Fibroblast of pulmonary artery (primary cell): Measurements from ENCODE around the gene CACNG4.

Source experiments
- DNase-seq: peaks from one replicate; pipeline ENCODE4 v3.0.0-alpha.2; 2010; ENCODE audit warnings: low read depth
- H3K4me3 ChIP-seq: replicated peaks from 2 replicates; pipeline ENCODE4 v1.5.1; 2011; ENCODE audit warnings: low read depth, mild to moderate bottlenecking, control low read depth, low read length, moderate library complexity
- TF ChIP-seq, protein P1 (sequence below): IDR thresholded peaks from 2 replicates; pipeline ENCODE4 v1.5.1; 2011; ENCODE audit warnings: mild to moderate bottlenecking, control low read depth, low read length, inconsistent platforms; ENCODE audit errors: missing control alignments

Gene CACNG4

GRCh38 chr17:67018471-67019434, 54.2 kb downstream of the CACNG4 start:
- DNase-seq, result no peak
- no peak overlapping the region for H3K4me3 ChIP-seq
- TF ChIP-seq, protein P1, sequence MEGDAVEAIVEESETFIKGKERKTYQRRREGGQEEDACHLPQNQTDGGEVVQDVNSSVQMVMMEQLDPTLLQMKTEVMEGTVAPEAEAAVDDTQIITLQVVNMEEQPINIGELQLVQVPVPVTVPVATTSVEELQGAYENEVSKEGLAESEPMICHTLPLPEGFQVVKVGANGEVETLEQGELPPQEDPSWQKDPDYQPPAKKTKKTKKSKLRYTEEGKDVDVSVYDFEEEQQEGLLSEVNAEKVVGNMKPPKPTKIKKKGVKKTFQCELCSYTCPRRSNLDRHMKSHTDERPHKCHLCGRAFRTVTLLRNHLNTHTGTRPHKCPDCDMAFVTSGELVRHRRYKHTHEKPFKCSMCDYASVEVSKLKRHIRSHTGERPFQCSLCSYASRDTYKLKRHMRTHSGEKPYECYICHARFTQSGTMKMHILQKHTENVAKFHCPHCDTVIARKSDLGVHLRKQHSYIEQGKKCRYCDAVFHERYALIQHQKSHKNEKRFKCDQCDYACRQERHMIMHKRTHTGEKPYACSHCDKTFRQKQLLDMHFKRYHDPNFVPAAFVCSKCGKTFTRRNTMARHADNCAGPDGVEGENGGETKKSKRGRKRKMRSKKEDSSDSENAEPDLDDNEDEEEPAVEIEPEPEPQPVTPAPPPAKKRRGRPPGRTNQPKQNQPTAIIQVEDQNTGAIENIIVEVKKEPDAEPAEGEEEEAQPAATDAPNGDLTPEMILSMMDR, result no peak

DNA sequence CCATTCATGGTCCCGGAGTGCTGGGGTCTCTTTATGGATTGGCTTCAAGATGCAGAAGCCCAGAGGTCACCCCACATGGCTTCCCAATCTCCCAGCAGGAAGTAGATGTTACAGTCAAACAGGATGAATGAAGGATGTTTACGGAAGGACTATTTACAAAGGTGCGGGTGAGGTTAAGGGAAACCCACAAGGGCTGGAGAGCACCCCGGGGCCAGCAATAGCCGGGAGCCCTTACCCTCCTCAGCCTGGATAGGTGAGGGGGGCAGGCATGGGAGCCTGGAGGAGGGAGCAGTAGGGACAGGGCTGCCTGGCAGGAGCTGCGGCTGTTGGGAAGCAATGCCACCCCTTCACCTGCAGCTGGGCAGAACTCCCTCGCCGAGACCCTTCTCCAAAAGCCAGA, 55.3 kb downstream of the CACNG4 start:
- TF ChIP-seq, protein P1, result no peak
- DNase-seq, result no peak
- H3K4me3 ChIP-seq, result no peak overlapping the region

GRCh38 chr17:67020293-67020766, 55.8 kb downstream of the CACNG4 start:
- H3K4me3 ChIP-seq, result no peak overlapping the region
- TF ChIP-seq, protein P1, result no peak
- no peak for DNase-seq

GRCh38 chr17:67021196-67021595, 56.7 kb downstream of the CACNG4 start:
- DNase-seq, result no peak
- TF ChIP-seq, protein P1, result no peak
- H3K4me3 ChIP-seq, result no peak overlapping the region

GRCh38 chr17:67021743-67022450, 57.4 kb downstream of the CACNG4 start:
- TF ChIP-seq, protein P1, result no peak
- no peak for DNase-seq
- H3K4me3 ChIP-seq, result no peak overlapping the region

- TF ChIP-seq, protein P1, result no peak
- no peak for DNase-seq
Observed at GRCh38 chr17:67022451-67022810, 57.9 kb downstream of the CACNG4 start.

More at GRCh38 chr17:67022451-67022810, 57.9 kb downstream of the CACNG4 start:
- H3K4me3 ChIP-seq, result no peak overlapping the region
